Measurements from ENCODE around the gene SLC39A13.
A peak's percentile ranks its signal among the peaks of the same experiment; 100 is the strongest.

The SLC39A13 gene

DNA sequence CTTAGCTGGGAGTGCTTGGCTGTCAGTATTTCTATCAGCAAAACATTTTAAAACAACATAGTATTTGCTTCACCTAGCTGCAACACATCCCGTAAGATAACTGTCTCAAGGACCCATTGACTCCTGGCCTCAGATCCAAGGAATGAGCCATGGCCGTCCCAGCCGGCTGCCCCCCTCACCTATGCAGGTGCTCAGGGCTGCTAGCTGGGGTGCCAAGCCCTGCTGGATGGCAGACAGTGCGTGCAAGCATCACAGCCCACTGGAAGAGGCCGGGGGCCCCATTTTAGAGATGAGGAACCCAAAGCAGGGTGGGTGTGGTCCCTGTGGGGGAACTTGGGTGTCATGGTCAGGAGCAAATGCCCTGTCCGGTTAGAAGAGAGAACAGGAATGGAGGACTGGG is 9.3 kb downstream of the SLC39A13 start:
- intact Hi-C loops (cut with DNase I): no loop called here
- no peak for DNase-seq

DNA sequence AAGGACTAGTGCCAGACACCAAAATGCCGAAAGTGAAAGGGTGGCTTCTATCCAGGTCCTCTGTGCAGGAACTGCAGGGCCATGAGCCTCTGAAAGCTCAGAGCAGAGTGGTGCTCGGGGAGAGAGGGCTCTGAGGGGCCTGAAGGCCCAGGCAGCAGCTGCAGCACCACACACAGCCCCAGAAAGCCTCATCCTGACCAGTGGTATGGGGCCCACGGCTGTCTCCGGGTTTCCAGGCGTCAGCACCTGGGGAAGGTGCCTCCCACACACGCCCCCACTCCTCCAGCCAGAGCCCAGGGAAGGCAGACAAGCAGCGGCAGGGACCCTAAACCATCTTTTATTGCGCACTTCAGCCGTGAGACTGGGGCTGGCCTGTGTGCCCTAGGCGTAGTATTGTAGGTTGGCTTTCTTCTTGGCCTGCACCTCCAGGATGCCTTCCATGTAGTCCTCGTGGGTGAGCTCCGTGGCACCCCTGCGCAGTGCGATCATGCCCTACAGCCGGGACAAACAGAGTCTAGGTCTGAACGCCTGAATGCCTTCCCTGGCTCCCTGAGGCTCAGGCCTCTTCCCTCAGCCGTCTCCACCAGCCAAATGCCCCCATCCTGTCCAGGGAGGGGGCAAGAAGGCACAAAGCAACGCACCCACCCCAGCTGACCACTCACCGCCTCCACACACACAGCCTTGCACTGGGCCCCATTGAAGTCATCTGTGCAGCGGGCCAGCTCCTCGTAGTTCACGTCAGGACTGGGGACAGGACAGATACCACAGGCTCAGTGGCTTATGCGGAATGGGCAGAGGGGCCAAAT is 10.3 kb downstream of the SLC39A13 start:
- no peak for DNase-seq
- intact Hi-C loops (cut with DNase I): no loop called here

DNA sequence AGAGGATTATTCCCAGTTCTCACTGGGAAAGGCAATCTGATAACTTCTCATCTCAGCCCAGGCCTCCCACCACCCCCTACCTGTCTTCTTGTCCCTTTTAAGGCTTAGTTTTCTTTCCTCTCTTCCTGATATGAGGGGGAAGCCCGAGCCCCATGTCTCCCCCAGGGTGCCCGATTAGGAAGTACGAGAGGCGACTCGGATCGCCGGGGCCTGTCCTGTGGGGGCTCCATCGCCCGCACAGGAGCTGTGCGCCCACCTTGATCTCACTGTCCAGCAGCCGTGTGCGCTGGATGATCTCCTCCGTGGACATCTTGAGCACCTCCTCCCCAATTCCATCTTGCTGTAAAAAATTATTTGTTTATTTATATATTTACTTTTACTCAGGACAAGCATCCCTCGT is 17.2 kb downstream of the SLC39A13 start:
- DNase-seq: no peak
- intact Hi-C loops (cut with DNase I): loop anchor here (10.0 kb wide), 1 partner anchor 149 kb away; the partner anchor contains the start of genes KBTBD4 and NDUFS3

DNA sequence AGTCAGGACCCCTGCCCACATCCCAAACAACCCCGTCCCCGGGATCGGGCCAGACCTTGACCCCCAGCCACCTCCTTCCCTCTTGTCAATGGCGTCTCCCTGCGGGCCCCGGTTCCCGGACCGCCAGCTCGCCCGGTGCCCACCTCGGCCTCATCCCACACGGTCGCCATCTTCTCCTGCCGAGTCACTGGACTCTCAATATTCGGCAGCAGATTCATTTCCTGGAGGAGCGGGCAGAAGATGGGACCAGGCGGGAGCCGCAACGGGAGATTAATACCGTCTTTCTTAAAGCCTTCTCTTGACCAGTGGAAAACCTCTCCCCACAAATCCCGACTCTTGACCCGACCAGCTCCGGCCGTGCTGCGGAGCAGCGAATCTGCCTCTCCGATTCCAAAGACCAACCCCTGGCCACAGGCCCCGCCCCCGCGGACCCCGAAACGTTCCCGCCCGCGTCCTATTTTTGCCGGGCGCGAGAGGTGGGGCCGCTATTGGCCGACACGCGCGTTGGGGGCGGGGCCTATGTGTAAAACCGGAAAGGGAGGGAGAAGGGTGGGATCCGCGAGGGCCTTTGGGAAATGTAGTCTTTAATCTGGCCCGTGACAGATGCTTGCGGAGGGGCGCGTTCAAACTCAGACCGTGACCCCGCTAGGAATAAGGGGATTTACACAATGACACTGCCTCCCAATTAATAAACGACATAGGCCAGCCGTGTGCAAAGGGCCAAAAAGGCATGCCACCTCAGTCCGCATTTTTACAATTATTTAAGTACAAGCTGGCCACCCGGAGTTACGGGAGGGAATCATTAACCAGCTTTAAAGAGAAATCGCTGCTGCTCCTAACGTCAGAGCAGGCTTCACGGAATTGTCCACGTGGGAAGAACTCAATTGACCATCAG is 17.9 kb downstream of the SLC39A13 start, which contains the start of gene PSMC3:
Gene PSMC3, minus strand, starts transcription at position 378 of the 895 bp plus-strand sequence. Its CDS starts 160 bp downstream, at position 218.
- intact Hi-C loops (cut with DNase I): loop anchor here (10.0 kb wide), 1 partner anchor 148 kb away; the partner anchor contains the start of genes KBTBD4 and NDUFS3
- peak; percentile 95 to 100 (median 98) for DNase-seq

DNA sequence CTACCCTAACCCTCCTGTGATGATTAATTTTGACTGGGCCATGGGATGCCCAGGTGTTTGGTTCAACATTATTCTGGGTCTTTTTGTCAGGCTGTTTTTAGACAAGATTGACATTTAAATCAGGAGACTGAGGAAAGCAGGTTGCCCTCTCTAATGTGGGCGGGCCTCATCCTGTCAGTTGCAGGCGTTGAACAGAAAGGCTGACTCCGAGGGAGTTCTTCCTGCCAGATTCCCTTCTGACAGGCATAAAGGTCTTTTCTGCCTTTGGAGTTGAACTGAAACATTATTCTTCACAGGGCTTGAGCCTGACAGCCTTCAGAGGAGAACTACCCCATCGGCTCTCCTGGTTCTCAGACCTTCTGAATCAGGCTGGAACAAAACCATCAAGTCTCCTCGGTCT is 22.1 kb downstream of the SLC39A13 start:
- DNase-seq: no peak
- intact Hi-C loops (cut with DNase I): no loop called here

DNA sequence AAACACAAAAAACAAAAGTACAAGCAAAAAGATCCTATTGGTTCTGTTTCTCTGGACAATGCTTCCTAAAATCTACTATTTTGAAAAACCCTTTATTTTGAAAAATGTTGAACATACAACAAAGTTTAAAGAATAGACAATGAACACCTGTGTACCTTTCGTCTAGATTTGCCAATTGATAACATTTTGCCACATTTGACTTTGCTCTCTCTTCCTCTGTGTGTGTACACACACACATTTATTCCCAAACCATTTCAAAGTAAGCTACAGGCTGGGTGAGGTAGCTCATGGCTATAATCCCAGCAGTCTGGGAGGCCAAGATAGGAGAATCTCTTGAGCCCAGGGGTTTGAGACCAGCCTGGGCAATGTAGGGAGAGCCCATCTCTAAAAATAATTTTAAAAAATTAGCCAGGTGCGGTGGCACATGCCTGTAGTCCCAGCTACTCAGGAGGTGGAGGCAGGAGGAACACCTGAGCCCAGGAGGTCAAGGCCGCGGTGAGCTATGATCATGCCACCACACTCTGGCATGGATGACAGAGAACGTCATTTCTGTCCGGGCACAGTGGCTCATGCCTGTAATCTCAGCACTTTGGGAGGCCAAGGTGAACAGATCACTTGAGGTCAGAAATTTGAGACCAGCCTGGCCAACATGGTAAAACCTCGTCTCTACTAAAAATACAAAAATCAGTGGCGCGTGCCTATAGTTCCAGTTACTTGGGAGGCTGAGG is 23.1 kb downstream of the SLC39A13 start:
- no peak for DNase-seq
- intact Hi-C loops (cut with DNase I): no loop called here

DNA sequence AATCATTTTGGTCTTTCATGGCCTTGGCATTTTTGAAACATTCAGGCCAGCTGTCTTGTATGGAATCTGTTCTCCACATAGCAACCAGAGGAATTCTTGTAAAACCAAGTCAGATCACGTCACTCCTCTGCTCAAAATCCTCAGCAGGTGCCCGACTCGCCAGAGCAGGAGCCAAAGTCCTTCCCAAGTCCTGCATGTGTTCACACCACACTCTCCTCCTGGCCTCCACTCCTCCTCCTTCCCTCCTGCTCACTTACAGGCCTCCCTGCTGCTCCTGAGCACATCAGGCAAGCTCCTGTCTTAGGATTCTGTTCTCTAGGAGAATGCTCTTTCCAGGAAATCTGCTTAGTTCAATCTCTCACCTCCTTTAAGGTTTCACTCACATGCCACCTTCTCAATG is 24.8 kb downstream of the SLC39A13 start:
- no peak for DNase-seq
- intact Hi-C loops (cut with DNase I): no loop called here

DNA sequence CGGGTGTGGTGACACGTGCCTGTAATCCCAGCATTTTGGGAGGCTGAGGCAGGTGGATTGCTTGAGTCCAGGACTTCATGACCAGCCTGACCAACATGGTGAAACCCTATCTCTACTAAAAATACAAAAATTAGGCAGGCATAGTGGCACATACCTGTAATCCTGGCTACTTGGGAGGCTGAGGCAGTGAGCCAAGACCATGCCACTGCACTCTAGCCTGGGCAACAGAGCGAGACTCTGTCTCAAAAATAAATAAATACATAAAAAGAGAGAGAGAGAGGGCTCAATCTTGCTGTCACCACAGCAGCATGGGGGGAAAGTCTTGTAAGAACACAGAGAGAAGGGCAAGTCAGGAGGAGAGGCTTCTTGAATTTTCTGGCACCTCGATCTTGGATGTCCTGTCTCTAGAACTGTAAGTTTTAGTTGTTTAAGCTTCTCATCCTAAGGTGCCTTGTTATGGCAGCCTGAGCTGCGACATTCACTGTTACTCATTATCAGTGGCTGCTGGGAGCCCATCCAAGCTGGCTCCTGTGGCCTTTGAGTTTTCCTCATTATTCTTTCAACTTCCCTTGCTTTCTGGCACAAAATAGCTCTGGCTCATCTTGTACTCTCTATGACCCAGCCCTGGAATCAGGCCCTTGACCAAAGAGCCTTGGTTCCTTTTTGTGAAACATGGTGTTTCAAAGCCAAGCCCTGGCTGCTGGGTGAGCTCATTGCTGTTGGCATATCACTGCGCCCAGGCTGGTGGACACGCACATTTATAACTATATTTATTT is 25.8 kb downstream of the SLC39A13 start:
- no peak for DNase-seq
- intact Hi-C loops (cut with DNase I): no loop called here

DNA sequence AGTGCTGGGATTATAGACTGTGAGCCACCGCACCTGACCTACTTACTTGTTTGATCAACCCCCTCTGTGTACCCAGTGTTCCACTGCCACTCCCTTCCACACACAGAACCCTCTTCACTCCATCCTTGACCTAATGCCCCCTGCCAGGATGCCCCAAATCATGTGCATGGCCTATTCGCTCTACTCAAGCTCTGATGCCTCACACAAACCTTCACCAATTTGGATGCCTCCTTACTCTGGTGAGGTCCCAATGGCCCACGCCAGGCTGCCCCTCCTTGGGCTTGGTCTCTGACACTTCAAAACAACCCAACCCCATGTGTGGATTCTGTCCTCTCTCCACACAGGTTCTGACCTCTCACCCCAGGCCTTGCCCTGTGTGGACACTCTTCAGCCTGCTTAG is 27.3 kb downstream of the SLC39A13 start:
- DNase-seq: no peak
- intact Hi-C loops (cut with DNase I): no loop called here

DNA sequence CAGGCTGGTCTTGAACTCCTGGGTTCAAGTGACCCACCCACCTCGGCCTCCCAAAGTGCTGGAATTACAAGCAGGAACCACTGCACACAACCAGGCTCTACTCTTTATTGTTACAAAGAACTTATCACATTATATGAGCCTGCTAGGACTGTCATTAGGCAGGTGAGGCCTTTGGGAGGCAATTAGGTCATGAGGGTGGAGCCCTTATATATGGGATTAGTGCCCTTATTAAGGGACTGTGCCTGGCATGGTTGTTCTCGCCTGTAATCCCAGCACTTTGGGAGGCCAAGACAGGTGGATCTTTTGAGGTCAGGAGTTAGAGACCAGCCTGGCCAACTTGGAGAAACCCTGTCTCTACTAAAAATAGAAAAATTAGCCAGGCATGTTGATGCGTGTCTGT is 28.3 kb downstream of the SLC39A13 start:
- intact Hi-C loops (cut with DNase I): no loop called here

DNA sequence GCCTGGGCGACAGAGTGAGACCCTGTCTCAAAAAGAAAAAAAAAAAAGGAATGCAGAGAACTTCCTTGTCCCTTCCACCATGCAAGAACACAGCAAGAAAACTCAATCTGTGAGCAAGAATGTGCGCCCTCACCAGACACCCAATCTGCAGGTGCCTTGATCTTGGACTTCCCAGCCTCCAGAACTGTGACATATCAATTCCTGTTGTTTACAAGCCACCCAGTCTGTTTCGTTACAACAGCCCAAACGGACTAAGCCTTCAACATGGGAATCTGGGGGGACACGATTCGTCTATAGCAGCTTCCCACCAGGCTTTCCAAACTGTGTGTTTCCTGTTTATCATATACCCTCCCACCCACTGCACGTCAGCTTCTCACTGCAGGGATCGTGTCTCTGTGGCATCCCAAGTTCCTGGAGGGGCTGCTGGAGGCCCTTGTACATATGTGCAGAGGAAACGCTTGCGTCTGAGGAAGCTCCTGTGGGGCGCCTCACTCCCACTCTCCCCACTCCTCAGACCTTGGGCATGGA is 28.9 kb downstream of the SLC39A13 start:
- no peak for DNase-seq
- intact Hi-C loops (cut with DNase I): no loop called here

More for the DNA sequence above, 28.3 kb downstream of the SLC39A13 start:
- DNase-seq: no peak

DNA sequence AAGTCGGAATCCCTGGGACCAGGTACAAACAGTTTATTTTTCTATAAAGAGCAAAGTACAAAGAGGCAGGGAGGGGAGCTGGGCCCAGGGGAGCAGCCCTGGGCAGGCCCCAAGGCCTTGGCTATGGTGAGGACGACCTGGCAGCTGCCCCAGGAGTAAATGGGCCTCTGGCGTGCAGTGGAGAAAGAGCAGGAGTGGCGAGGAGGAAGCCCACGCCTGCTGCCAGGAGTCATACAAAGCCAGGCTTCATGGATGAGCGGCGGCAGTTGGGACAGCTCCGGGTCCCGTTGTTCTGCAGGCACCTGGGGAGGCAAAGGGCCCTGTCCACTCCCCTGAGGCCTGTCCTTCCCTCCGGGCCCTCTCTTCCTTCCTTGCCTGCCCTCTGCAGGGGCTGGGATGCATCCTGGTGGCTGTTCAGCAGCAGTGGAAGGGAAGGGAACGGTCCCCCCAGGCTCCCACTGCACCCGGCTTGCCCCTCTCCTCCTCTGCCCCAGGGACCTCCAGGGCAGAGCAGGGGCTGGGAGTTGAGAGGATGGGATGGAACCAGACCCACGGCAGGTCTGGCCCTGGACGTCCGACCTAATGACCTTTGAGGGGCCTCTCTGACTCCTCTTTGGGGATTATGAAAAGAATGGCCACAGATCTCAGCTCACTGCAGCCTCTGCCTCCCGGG is 29.5 kb downstream of the SLC39A13 start:
- intact Hi-C loops (cut with DNase I): no loop called here
- no peak for DNase-seq

DNA sequence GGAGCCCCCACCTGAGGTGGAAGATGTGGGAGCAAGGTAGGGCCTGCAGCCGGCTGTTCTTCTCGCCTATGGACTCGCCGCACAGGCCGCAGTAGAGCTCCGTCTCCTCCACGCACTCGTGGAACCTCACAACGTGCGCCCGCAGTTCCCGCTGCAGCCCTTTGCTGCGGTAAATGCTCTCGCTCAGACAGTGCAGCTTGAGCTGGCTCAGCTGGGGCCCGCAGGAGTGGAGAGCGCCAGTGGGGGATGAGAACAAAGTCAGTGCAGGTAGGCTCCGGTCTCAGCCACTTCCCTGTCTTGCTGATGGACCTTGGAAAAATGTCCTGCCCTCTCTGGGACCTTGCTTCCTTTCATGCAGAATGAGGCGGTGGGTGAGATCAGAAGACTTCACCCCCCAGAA is 30.3 kb downstream of the SLC39A13 start:
- no peak for DNase-seq
- intact Hi-C loops (cut with DNase I): no loop called here

DNA sequence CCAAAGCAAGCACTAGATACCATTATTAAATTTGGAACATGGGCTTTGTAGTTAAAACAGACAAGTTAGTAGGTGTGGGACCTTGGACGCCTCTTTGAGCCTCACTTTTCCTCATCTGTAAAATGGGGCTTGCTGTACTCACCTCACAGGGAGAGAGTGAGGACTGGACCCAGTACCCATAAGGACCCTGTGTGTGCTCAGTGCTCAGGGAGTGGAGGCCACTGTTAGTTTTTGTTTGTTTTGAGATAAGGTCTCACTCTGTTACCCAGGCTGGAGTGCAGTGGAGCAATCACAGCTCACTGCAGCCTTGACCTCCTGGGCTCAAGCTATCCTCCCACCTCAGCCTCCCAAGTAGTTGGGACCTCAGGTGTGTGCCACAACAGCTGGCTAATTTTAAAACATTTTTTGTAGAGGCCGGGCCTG is 31.7 kb downstream of the SLC39A13 start:
- no peak for DNase-seq
- intact Hi-C loops (cut with DNase I): no loop called here

DNA sequence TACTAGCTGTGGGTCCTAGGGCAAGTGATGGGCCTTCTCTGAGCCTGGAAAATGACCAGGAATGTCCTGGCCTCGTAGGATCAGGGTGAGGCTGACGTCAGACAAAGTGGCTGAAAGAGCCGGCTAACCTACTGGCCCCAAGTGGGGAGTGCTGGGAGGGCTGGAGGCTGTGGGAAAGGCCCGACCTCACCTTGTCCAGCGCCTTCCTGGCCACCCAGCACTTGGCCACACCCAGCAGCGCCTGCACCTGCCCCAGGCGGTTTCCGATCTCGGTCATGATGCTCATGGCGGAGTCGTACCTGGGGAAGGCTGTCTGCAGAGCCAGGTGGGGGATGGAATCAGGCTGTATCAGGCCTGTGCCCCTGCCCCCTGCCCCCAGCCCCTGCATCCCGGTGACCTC is 33.0 kb downstream of the SLC39A13 start:
- intact Hi-C loops (cut with DNase I): no loop called here
- DNase-seq: no peak

DNA sequence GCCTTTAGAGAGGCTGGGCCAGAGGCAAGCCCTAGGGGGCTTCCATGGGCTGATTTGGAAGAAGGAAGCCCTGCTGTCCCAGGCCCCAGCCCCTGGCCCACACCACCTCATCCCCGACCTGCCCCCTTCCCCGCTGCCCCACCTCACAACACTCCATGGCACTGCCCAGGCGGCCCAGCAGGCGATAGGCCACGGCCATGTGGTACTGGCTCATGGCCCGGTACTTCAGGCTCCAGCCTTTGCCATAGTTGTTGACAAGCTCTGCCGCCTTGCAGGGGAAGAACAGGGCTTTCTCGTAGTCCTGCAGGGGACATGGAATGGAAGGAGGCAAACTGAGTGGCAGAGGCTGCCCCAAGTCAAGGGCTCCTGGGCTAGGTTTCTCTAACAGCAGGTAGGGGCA is 34.1 kb downstream of the SLC39A13 start:
- DNase-seq: peak in 9 of 10 donors; percentile 29 to 92 (median 57)
- intact Hi-C loops (cut with DNase I): no loop called here

DNA sequence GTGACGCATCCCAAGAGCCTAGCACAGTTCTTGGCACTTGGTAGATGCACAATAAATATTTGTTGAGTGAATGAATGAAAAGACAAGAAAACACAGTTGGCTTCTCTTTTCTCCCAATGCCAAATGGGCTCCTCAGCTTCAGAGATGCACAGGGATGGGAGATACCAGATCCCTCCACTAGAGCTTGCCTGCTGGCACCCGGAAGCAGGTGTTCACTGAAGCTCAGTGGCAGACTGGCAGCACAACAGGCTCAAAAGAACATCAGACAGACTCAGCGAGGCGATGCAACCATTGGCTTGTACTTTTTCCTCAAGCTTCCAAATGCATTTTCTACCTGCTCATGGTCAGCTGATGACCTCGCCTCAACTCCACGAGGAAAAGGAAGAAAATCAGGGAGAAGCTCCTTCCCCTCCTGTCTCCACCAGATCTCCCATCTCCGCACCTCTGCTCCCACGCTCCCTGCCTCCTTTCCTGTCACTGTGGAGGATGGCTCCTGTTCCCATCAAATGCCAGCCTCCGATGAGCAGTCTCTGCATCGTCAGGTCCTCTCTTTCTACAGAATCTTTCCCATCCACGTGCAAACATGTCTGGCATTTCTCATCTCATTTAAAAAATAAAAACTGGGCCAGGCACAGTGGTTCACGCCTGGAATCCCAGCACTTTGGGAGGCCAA is 34.8 kb downstream of the SLC39A13 start:
- intact Hi-C loops (cut with DNase I): no loop called here
- DNase-seq: peak in 8 of 10 donors; percentile 28 to 94 (median 71)

DNA sequence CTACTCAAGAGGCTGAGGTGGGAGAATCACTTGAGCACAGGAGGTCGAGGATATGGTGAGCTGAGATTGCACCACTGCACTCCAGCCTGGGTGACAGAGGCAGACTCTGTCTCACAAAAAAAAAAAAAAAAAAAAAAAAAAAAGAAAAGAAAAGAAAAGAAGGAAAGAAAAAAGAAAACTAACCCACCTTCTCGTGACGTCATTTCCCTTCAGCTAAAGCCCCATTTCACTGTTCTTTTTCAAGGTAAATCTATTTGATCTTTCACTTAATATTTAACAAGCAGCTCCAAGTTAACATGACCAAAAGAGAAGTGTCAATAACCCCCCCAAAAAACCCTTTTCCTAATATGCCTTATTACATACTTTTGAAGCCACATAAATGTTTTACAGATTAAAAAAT is 35.4 kb downstream of the SLC39A13 start:
- intact Hi-C loops (cut with DNase I): no loop called here

More for the DNA sequence above, 35.4 kb downstream of the SLC39A13 start:
- peak in 1 of 10 donors; percentile 26 for DNase-seq
